Muscle of arm (tissue), 14 donors: ENCODE data around the gene FGF11. TPM values are rescaled to one million over a fixed set of nuclear protein-coding genes. Genes with fewer than 3 reads are reported as not detected.
A peak's percentile ranks its signal among the peaks of the same experiment; 100 is the strongest.

Source experiments
- DNase-seq: peaks from one replicate; pipeline ENCODE4 v3.0.0-alpha.2; 2013
- long read RNA-seq, 11 donors: transcript quantifications; one replicate each; lab custom pipeline, GENCODE V29; 2026
- polyA plus RNA-seq, 12 donors: library from polyadenylated mRNA; unstranded; fragments of 120-200 nt; gene quantifications; one replicate each; pipeline ENCODE4 v1.2.1, GENCODE V29; 2013; ENCODE audit not compliant: insufficient read length in 12 of 12

FGF11 gene
- polyA plus RNA-seq: 10 to 100 TPM in 1 of 12 donors, 1 to 10 TPM in 9, under 1 TPM in 1, not detected in 1; 0.97 to 15.9 (median 2.4) TPM
- long read RNA-seq, donor 1, partial matches to known transcripts: 0 of 1 reads
- long read RNA-seq, donor 1, other reads (novel, unspliced or antisense): 0 of 1 reads
- long read RNA-seq, donor 2: 0 reads
- long read RNA-seq, donor 3: 0 reads
- long read RNA-seq, donor 4: 0 reads
- long read RNA-seq, donor 5: 0 reads
- long read RNA-seq, donor 6: 0 reads
- long read RNA-seq, donor 7: 0 reads
- long read RNA-seq, donor 8: 0 reads
- long read RNA-seq, donor 9, partial matches to known transcripts: 0 of 1 reads
- long read RNA-seq, donor 9, other reads (novel, unspliced or antisense): 0 of 1 reads
- long read RNA-seq, donor 10: 0 reads
- long read RNA-seq, donor 11, partial matches to known transcripts: 0 of 1 reads
- long read RNA-seq, donor 11, other reads (novel, unspliced or antisense): 0 of 1 reads

- DNase-seq: no peak
Measured at GRCh38 chr17:7439462-7440112, at the start of gene FGF11. Gene FGF11, plus strand, starts transcription at chr17:7439512. Its CDS starts 109 bp downstream, at chr17:7439621.

- DNase-seq: no peak
Measured at GRCh38 chr17:7389924-7390910, 49.1 kb upstream of the FGF11 start.

- no peak for DNase-seq
Measured at GRCh38 chr17:7391307-7391706, 48.0 kb upstream of the FGF11 start.

GRCh38 chr17:7392696-7393612 lies 46.4 kb upstream of the FGF11 start:
- no peak for DNase-seq

GRCh38 chr17:7393613-7394451 lies 45.5 kb upstream of the FGF11 start:
- DNase-seq: no peak

GRCh38 chr17:7394452-7395191 lies 44.7 kb upstream of the FGF11 start, which contains the start of gene PLSCR3:
Gene PLSCR3, minus strand, starts transcription at chr17:7394525. Its CDS starts 415 bp downstream, at chr17:7394110.
- peak; percentile 83 for DNase-seq

GRCh38 chr17:7396147-7396546 lies 43.2 kb upstream of the FGF11 start:
- DNase-seq: no peak

- DNase-seq: no peak
Measured at GRCh38 chr17:7398612-7399011, 40.7 kb upstream of the FGF11 start.

- DNase-seq: peak; percentile 54
Measured at GRCh38 chr17:7403043-7403726, 36.1 kb upstream of the FGF11 start.

GRCh38 chr17:7403727-7403976 lies 35.7 kb upstream of the FGF11 start:
- no peak for DNase-seq

- DNase-seq: peak; percentile 99
Measured at GRCh38 chr17:7403977-7404736, 35.2 kb upstream of the FGF11 start, which contains the start of gene TMEM256. Gene TMEM256, minus strand, starts transcription at chr17:7404097. Its CDS starts 13 bp downstream, at chr17:7404084.

- DNase-seq: peak; percentile 61
Measured at GRCh38 chr17:7404737-7405349, 34.5 kb upstream of the FGF11 start.

GRCh38 chr17:7405350-7406234 lies 33.7 kb upstream of the FGF11 start:
- DNase-seq: peak; percentile 59

GRCh38 chr17:7406235-7406825 lies 33.0 kb upstream of the FGF11 start:
- DNase-seq: no peak

- DNase-seq: no peak
Measured at GRCh38 chr17:7407082-7407481, 32.2 kb upstream of the FGF11 start.
